WTC11 (cell line): ENCODE measurements around the gene ASL. TPM values are rescaled to one million over a fixed set of nuclear protein-coding genes. Genes with fewer than 3 reads are reported as not detected.

Experiments
- ATAC-seq: fragments of 200-7000 bp; cut with Tn5 transposase; 2 replicates; pipeline ENCODE4 v1.10.0; 2021; ENCODE audit warnings: mild to moderate bottlenecking, moderate library complexity
- CTCF ChIA-PET: fragments of 300-600 bp; sonication (Branson Sonifier 250); formaldehyde crosslinking; loops from one replicate; lab custom pipeline; 2021; ENCODE audit warnings: antibody characterized with exemption; lab: Charles Lee
- POLR2A ChIA-PET: fragments of 350-600 bp; sonication (Branson Sonifier 250); formaldehyde crosslinking; loops from one replicate; lab custom pipeline; 2021; ENCODE audit warnings: antibody characterized with exemption; lab: Charles Lee
- DNase-seq: peaks from one replicate; pipeline ENCODE4 v3.0.0; 2021; ENCODE audit warnings: low spot score
- H3K27ac Mint-ChIP-seq: 2 replicates; pipeline ENCODE4 v1.8.0; 2021; ENCODE audit warnings: mixed read lengths
- H3K27me3 Mint-ChIP-seq: 2 replicates; pipeline ENCODE4 v1.8.0; 2021; ENCODE audit warnings: low read depth, mild to moderate bottlenecking, moderate library complexity, mixed read lengths
- H3K36me3 Mint-ChIP-seq: 2 replicates; pipeline ENCODE4 v1.8.0; 2021; ENCODE audit warnings: mixed read lengths
- H3K4me1 Mint-ChIP-seq: 2 replicates; pipeline ENCODE4 v1.8.0; 2022; ENCODE audit warnings: mixed read lengths
- H3K4me3 Mint-ChIP-seq: 2 replicates; pipeline ENCODE4 v1.8.0; 2021; ENCODE audit warnings: mild to moderate bottlenecking, moderate library complexity, mixed read lengths
- H3K9me3 Mint-ChIP-seq: 2 replicates; pipeline ENCODE4 v1.8.0; 2021; ENCODE audit warnings: mixed read lengths
- ARID4B ChIP-seq: sonication (generic); formaldehyde crosslinking; IDR thresholded peaks from 2 replicates; pipeline ENCODE4 v1.8.0; 2023; ENCODE audit warnings: missing genetic modification reagents, mild to moderate bottlenecking, borderline replicate concordance
- ATF3 ChIP-seq: sonication (generic); formaldehyde crosslinking; conservative IDR thresholded peaks from 2 replicates; pipeline ENCODE4 v1.8.1; 2022; ENCODE audit warnings: mild to moderate bottlenecking, missing genetic modification reagents
- E2F1 ChIP-seq: sonication (generic); formaldehyde crosslinking; IDR thresholded peaks from 2 replicates; pipeline ENCODE4 v1.8.0; 2022; ENCODE audit warnings: mild to moderate bottlenecking, missing genetic modification reagents
- FOXJ3 ChIP-seq: sonication (generic); formaldehyde crosslinking; IDR thresholded peaks from 2 replicates; pipeline ENCODE4 v1.9.0; 2021; ENCODE audit warnings: missing genetic modification reagents, mild to moderate bottlenecking, borderline replicate concordance
- NFYB ChIP-seq: sonication (generic); formaldehyde crosslinking; conservative IDR thresholded peaks from 2 replicates; pipeline ENCODE4 v1.8.0; 2022; ENCODE audit warnings: low read depth, missing genetic modification reagents
- PRDM15 ChIP-seq: sonication (generic); formaldehyde crosslinking; IDR thresholded peaks from 2 replicates; pipeline ENCODE4 v1.8.0; 2022; ENCODE audit warnings: missing genetic modification reagents
- RORB ChIP-seq: fragments of 250-450 bp; sonication (Bioruptor Pico); IDR thresholded peaks from 2 replicates; pipeline ENCODE4 v1.9.0; 2021; ENCODE audit warnings: mild to moderate bottlenecking
- SMAD3 ChIP-seq: sonication (generic); formaldehyde crosslinking; IDR thresholded peaks from 2 replicates; pipeline ENCODE4 v1.8.0; 2022; ENCODE audit warnings: missing genetic modification reagents, mild to moderate bottlenecking, borderline replicate concordance
- SOX15 ChIP-seq: fragments of 250-450 bp; sonication (Bioruptor Pico); IDR thresholded peaks from 2 replicates; pipeline ENCODE4 v1.9.0; 2021; ENCODE audit warnings: mild to moderate bottlenecking
- ZNF219 ChIP-seq: sonication (generic); formaldehyde crosslinking; IDR thresholded peaks from 2 replicates; pipeline ENCODE4 v1.8.0; 2023; ENCODE audit warnings: missing genetic modification reagents, mild to moderate bottlenecking, borderline replicate concordance
- ZNF232 ChIP-seq: sonication (generic); formaldehyde crosslinking; IDR thresholded peaks from 2 replicates; pipeline ENCODE4 v1.8.0; 2022; ENCODE audit warnings: mild to moderate bottlenecking, missing genetic modification reagents
- ZNF425 ChIP-seq: fragments of 250-450 bp; sonication (Bioruptor Pico); conservative IDR thresholded peaks from 2 replicates; pipeline ENCODE4 v1.9.0; 2021; ENCODE audit warnings: mild to moderate bottlenecking
- ZNF512 ChIP-seq: sonication (generic); formaldehyde crosslinking; IDR thresholded peaks from 2 replicates; pipeline ENCODE4 v1.8.1; 2022; ENCODE audit warnings: missing genetic modification reagents, borderline replicate concordance
- total RNA-seq: library from RNA; stranded (reverse); gene quantifications from 3 replicates; pipeline ENCODE4 v1.2.3, GENCODE V29; 2021

The ASL gene
- total RNA-seq, 1 experiment from 2014 or later = 31.9 TPM

GRCh38 chr7:66092654-66093053 lies 17.0 kb downstream of the ASL start:
- H3K36me3 Mint-ChIP-seq = no peaks in the 10 kb centered on the region
- H3K4me3 Mint-ChIP-seq = no peak overlapping the region
- CTCF ChIA-PET = no interaction called here
- H3K9me3 Mint-ChIP-seq = no peaks in the 10 kb centered on the region
- POLR2A ChIA-PET = no interaction called here
- TF ChIP-seq ARID4B (CRISPR knock-in tag) (no peak), ZNF232 (CRISPR knock-in tag) (no peak), E2F1 (CRISPR knock-in tag) (no peak), NFYB (CRISPR knock-in tag) (no peak), SMAD3 (CRISPR knock-in tag) (no peak), SOX15 (no peak), RORB (no peak), FOXJ3 (CRISPR knock-in tag) (no peak), ZNF425 (CRISPR knock-in tag) (no peak), ATF3 (CRISPR knock-in tag) (no peak), ZNF219 (CRISPR knock-in tag) (no peak), ZNF512 (CRISPR knock-in tag) (no peak), PRDM15 (CRISPR knock-in tag) (no peak)
- TF ChIP-seq, all 79 proteins: peak for 0
- Mint-ChIP-seq H3K27ac (no peak overlapping the region), H3K4me1 (no peaks in the 10 kb centered on the region), H3K27me3 (no peaks in the 10 kb centered on the region)
- ATAC-seq (no peak), DNase-seq (no peak)
